ENCODE results near the gene MAP2. TPM values are rescaled to one million over a fixed set of nuclear protein-coding genes. Genes with fewer than 3 reads are reported as not detected.

Gene MAP2
- total and polyA plus RNA-seq, 2 of the 8 experiments (the other 6 are each of a cell fraction or from before 2014, with no cell fraction given): 5.9 to 9.4 TPM

DNA sequence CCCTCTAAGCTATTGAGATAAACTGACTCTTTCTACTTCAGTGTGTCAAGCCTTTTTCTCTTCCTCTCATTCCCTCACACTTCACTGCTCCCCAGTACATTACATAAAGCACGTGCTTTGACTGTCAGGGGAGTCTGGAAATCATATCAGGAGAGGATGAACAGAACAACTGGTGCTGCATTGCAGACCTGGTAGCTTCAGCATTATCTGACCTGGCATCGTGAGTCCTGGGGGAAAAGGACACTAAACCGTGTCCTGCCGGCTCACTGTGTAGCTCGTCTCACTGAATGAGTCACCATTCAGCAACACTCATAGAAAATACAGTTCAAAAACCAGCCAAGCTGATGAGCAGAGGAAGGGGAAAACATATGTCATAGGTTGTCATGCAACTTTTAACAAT, 239.3 kb downstream of the MAP2 start:
- WGBS, 2 experiments (ENCODE audit: extremely low coverage in 1 of 2, insufficient coverage in 1 of 2, insufficient read length in 1 of 2, insufficient replicate concordance in 2 of 2, low coverage in 1 of 2, low lambda C conversion rate in 2 of 2, missing lambda C conversion rate in 1 of 2): 63% methylated on average over 5 of the region's 5 CpGs; no CpG with 5 or more reads in 1 of the 2 experiments
- Histone ChIP-seq H4K20me1 (replicated peaks in 1 of 2; ENCODE audit: control insufficient read depth in 1 of 2, insufficient read depth in 2 of 2, low read length in 2 of 2) (no peaks in the 10 kb centered on the region), H2BK15ac (ENCODE audit: low read length) (no peak overlapping the region), H3K9ac (replicated peaks in 1 of 4; ENCODE audit: extremely low read depth in 1 of 4, low read depth in 3 of 4, low read length in 3 of 4) (no peak overlapping the region), H2BK5ac (ENCODE audit: low read depth, low read length) (no peak overlapping the region), H2AK5ac (ENCODE audit: low read depth, low read length) (no peak overlapping the region), H3K18ac (ENCODE audit: extremely low read depth, low read length) (no peak overlapping the region), H3K4me3 (ENCODE audit: extremely low read depth in 1 of 4, insufficient read depth in 2 of 4, low read depth in 3 of 4, low read length in 4 of 4) (no peak overlapping the region), H2BK12ac (ENCODE audit: low read depth, low read length) (no peak overlapping the region), H4K91ac (replicated peaks; ENCODE audit: insufficient read length, low read length) (peak overlapping the region; percentile 79), H3K79me2 (ENCODE audit: control insufficient read depth in 1 of 2, insufficient read depth in 2 of 2, low read length in 2 of 2) (no peaks in the 10 kb centered on the region), H3K4me2 (ENCODE audit: insufficient read depth in 1 of 2, low read depth in 2 of 2, low read length in 2 of 2) (no peak overlapping the region), H3K23ac (ENCODE audit: insufficient read length) (no peak overlapping the region), H3K27me3 (replicated peaks in 1 of 4; ENCODE audit: control insufficient read depth in 3 of 4, extremely low read depth in 1 of 4, insufficient read depth in 3 of 4, low read length in 3 of 4) (no peaks in the 10 kb centered on the region), H2BK20ac (ENCODE audit: low read length) (no peak overlapping the region), H3K79me1 (ENCODE audit: low read depth, low read length) (no peaks in the 10 kb centered on the region), H3K56ac (replicated peaks; ENCODE audit: insufficient read length, low read depth, low read length) (no peak overlapping the region), H3K9me3 (ENCODE audit: insufficient read depth in 2 of 2, low read depth in 1 of 2, low read length in 1 of 2) (no peaks in the 10 kb centered on the region), H3K27ac (ENCODE audit: low read depth, low read length) (no peak overlapping the region), H4K8ac (ENCODE audit: extremely low read depth, insufficient read depth, low read length) (no peak overlapping the region), H3K23me2 (ENCODE audit: low read depth, low read length) (no peaks in the 10 kb centered on the region), H4K5ac (ENCODE audit: insufficient read length, low read depth, low read length) (no peak overlapping the region), H3K4ac (replicated peaks; ENCODE audit: insufficient read length, low read depth, low read length) (no peak overlapping the region), H2AFZ (ENCODE audit: low read length) (peak overlapping the region; percentile 55; the same call in 1 of the 2 replicates), H2BK120ac (replicated peaks; ENCODE audit: low read depth, low read length) (no peak overlapping the region), H3K4me1 (replicated peaks in 1 of 4; ENCODE audit: control insufficient read depth in 3 of 4, insufficient read depth in 4 of 4, low read length in 3 of 4) (peaks cover 0 to 12% (median 4%) of the 10 kb centered on the region in 4 experiments; a peak in 5 of 7 replicates), H3K36me3 (ENCODE audit: control insufficient read depth in 2 of 4, insufficient read depth in 4 of 4, low read length in 3 of 4) (no peaks in the 10 kb centered on the region), H3K14ac (ENCODE audit: insufficient read length) (no peak overlapping the region)
- ChIA-PET CTCF (ENCODE audit: partially characterized antibody) (no interaction called here), POLR2A (ENCODE audit: partially characterized antibody) (no interaction called here)
- DNase-seq (ENCODE audit: low read depth in 1 of 2, low spot score in 2 of 2) (no peak), FAIRE-seq (no peak)
- TF ChIP-seq EGR1 (IDR thresholded peaks at IDR 0.05; ENCODE audit: borderline replicate concordance, low read depth, low read length) (no peak), POLR2AphosphoS5 (IDR thresholded peaks at IDR 0.05; ENCODE audit: low read depth, low read length) (no peak), POLR2A (IDR thresholded peaks at IDR 0.05; ENCODE audit: control extremely low read depth in 1 of 2, low read depth in 2 of 2, low read length in 2 of 2) (no peak), POU5F1 (IDR thresholded peaks at IDR 0.05; ENCODE audit: low read depth, low read length) (no peak), RAD21 (IDR thresholded peaks at IDR 0.05 in 1 of 2, conservative IDR thresholded peaks at IDR 0.05 in 1 of 2; ENCODE audit: low read depth in 2 of 2, low read length in 2 of 2) (no peak), BRCA1 (IDR thresholded peaks at IDR 0.05; ENCODE audit: low read depth, low read length) (no peak), CEBPB (IDR thresholded peaks at IDR 0.05; ENCODE audit: low read depth, low read length) (no peak), RNF2 (IDR thresholded peaks at IDR 0.05; ENCODE audit: borderline replicate concordance, low read depth, low read length, missing control alignments, poor library complexity, severe bottlenecking) (no peak)
- TF ChIP-seq, protein P1, sequence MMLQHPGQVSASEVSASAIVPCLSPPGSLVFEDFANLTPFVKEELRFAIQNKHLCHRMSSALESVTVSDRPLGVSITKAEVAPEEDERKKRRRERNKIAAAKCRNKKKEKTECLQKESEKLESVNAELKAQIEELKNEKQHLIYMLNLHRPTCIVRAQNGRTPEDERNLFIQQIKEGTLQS (IDR thresholded peaks at IDR 0.05; ENCODE audit: insufficient read depth, low read depth, low read length): no peak

Measured in H1 (cell line).